Gastroesophageal sphincter (tissue), 4 donors: Measurements from ENCODE around the gene MTMR4. TPM values are rescaled to one million over a fixed set of nuclear protein-coding genes. Genes with fewer than 3 reads are reported as not detected.

Source experiments
- ATAC-seq: fragments of 150-250 bp; one replicate; pipeline ENCODE4 v1.9.1; 2016; ENCODE audit warnings: mild to moderate bottlenecking, moderate library complexity
- H3K27ac ChIP-seq, 4 donors: fragments of 200-600 bp; sonication (generic) in 3 of 4; 1 replicate in 3 of 4; 2 replicates in 1 of 4; pipeline ENCODE4 v1.5.1; 2016 to 2019
- H3K27me3 ChIP-seq: fragments of 200-600 bp; sonication (generic); one replicate; pipeline ENCODE4 v1.5.1; 2019
- H3K36me3 ChIP-seq, 2 donors: fragments of 200-600 bp; sonication (generic); one replicate each; pipeline ENCODE4 v1.5.1; 2019; ENCODE audit warnings: control low read depth in 1 of 2
- H3K4me1 ChIP-seq, 3 donors: fragments of 200-600 bp; sonication (generic); 1 replicate in 2 of 3; 2 replicates in 1 of 3; pipeline ENCODE4 v1.5.1; 2016 to 2019; ENCODE audit warnings: control low read depth in 2 of 3
- H3K4me3 ChIP-seq, 2 donors: fragments of 200-600 bp; sonication (generic); one replicate each; pipeline ENCODE4 v1.5.1; 2019; ENCODE audit warnings: mild to moderate bottlenecking in 1 of 2, moderate library complexity in 1 of 2
- H3K9me3 ChIP-seq, 3 donors: fragments of 200-600 bp; sonication (generic); one replicate each; pipeline ENCODE4 v1.5.1; 2017 to 2019; ENCODE audit warnings: control low read depth in 2 of 3
- EP300 ChIP-seq: sonication (generic); formaldehyde crosslinking; IDR thresholded peaks from one replicate; pipeline ENCODE4 v1.6.1; 2017; ENCODE audit warnings: antibody characterized with exemption, mild to moderate bottlenecking
- POLR2A ChIP-seq, 2 donors: fragments of 450-650 bp; IDR thresholded peaks; one replicate each; pipeline ENCODE4 v1.6.1; 2017; ENCODE audit warnings: antibody characterized with exemption in 2 of 2, mild to moderate bottlenecking in 2 of 2, moderate library complexity in 1 of 2
- POLR2AphosphoS5 ChIP-seq: sonication (generic); formaldehyde crosslinking; IDR thresholded peaks from one replicate; pipeline ENCODE4 v1.6.1; 2017; ENCODE audit warnings: antibody characterized with exemption
- WGBS, 2 donors: methylation state at CpG; one replicate each; pipeline ENCODE4 v1.1.5; 2018; ENCODE audit warnings: low coverage in 1 of 2; 5-methylcytosine and 5-hydroxymethylcytosine counted together
- total RNA-seq, 4 donors: library from RNA; depleted of rRNA; stranded (reverse); fragments of >200 nt; gene quantifications; one replicate each; pipeline ENCODE4 v1.1.0, GENCODE V29; 2016
- TF ChIP-seq, protein P1 (sequence below), 4 experiments: fragments of 200-600 bp in 2 of 4; fragments of 450-650 bp in 2 of 4; sonication (generic) in 1 of 4; IDR thresholded peaks; one replicate each; pipeline ENCODE4 v1.5.1; 2017 to 2019; ENCODE audit warnings: antibody characterized with exemption in 4 of 4, mild to moderate bottlenecking in 2 of 4, moderate library complexity in 2 of 4

Gene MTMR4
- total RNA-seq, 4 donors from 2014 or later = 31.6 to 36.5 (median 35.3) TPM

DNA sequence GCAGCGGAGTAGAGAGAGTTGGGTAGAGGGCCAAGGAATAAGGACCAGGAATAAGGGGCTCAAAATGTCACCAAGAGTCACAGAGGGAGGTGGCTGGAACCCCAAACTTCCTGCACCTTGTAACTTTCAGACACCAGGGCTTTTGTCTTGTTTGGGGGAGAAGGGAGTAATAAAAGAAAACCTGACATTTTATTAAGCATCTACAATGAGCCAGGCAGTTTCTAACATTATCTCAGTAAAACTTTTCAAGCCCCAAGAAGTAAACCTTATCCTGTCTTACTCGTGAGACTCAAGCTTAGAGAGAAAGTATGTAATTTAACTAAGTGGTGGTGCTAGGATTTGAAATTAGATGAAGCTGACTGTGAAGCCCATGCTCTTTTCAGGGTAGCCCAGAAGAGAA lies 848 bp upstream of the MTMR4 start:
- Histone ChIP-seq H3K4me1 (peaks cover 0 to 65% (median 26%) of the 10 kb centered on the region in 3 donors), H3K27ac (peak overlapping the region; percentile 32 to 99 (median 84)), H3K36me3 (peaks cover 0 to 29% of the 10 kb centered on the region in 2 donors), H3K4me3 (peak overlapping the region in 1 of 2 donors; percentile 75), H3K9me3 (no peaks in the 10 kb centered on the region), H3K27me3 (no peaks in the 10 kb centered on the region)
- no peak for ATAC-seq
- 26 to 43% methylated on average over 2 of the region's 2 CpGs for WGBS, 2 donors
- TF ChIP-seq POLR2AphosphoS5 (no peak), EP300 (no peak), POLR2A (IDR thresholded peaks at IDR 0.05) (no peak)
- TF ChIP-seq, protein P1, sequence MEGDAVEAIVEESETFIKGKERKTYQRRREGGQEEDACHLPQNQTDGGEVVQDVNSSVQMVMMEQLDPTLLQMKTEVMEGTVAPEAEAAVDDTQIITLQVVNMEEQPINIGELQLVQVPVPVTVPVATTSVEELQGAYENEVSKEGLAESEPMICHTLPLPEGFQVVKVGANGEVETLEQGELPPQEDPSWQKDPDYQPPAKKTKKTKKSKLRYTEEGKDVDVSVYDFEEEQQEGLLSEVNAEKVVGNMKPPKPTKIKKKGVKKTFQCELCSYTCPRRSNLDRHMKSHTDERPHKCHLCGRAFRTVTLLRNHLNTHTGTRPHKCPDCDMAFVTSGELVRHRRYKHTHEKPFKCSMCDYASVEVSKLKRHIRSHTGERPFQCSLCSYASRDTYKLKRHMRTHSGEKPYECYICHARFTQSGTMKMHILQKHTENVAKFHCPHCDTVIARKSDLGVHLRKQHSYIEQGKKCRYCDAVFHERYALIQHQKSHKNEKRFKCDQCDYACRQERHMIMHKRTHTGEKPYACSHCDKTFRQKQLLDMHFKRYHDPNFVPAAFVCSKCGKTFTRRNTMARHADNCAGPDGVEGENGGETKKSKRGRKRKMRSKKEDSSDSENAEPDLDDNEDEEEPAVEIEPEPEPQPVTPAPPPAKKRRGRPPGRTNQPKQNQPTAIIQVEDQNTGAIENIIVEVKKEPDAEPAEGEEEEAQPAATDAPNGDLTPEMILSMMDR (IDR thresholded peaks at IDR 0.05) = no peak

DNA sequence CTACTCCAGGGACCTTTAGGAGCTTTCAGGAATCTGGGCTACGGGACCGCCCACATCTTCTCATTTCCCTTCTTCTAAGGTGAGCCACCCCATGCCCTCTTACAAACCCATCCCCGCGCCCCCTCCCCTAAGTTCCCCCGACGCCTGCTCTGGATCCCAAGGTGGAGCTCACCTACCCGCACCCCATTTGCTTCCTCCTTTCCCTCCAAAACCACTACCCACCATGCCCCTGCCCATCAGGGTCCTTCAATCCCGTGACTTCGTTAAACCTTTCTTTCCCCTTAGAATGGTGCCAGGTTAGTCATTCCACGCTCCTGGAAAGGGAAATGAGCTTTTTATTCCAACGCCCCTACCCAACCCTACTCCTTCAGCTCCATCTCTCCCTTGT lies 326 bp upstream of the MTMR4 start:
- 6 to 24% methylated on average over 5 to 11 of the region's 11 CpGs for WGBS, 2 donors
- H3K36me3 ChIP-seq = peaks cover 0 to 34% of the 10 kb centered on the region in 2 donors
- TF ChIP-seq EP300 (no peak), POLR2AphosphoS5 (no peak), POLR2A (IDR thresholded peaks at IDR 0.05) (no peak)
- TF ChIP-seq, protein P1 (IDR thresholded peaks at IDR 0.05) = no peak
- no peaks in the 10 kb centered on the region for H3K9me3 ChIP-seq
- no peak for ATAC-seq
- H3K27ac ChIP-seq = peak overlapping the region; percentile 32 to 99 (median 84)
- H3K4me3 ChIP-seq = peak overlapping the region; percentile 31 to 75
- peaks cover 0 to 59% (median 26%) of the 10 kb centered on the region in 3 donors for H3K4me1 ChIP-seq
- H3K27me3 ChIP-seq = no peaks in the 10 kb centered on the region

DNA sequence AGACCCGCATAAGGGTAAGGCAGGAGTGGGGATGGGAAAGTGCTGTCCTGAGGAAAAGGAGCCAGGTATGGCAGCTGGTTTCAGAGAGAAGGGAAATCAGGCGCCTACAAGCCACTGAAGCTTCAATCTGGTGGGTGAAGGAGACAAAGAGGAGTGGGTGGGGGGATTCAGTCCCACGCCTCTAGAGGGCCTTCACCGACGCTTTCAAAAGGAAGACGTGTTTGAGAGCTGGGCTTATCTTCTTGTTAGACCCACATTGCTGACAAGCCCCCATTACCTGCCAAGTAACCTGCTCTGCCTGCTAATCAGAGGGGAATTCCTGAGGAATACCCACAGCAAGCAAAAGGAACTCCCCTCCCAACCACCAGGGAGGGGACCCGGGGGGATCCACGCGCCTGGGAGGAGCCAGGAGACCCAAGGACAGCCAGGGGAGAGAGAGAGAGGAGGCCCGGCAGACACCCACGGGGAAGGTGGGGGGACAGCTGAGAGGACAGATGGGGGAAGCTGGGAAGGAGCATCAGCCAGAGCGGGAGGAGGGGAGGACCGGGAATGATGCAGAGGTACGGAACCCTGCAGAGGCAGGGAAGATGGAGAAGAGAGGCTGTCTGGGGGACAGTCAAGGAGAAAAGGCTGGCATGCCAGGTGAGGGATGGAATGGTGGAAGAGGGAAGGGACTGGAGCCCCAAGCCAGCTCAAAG lies 1.0 kb downstream of the MTMR4 start:
- Histone ChIP-seq H3K36me3 (peaks cover 0 to 47% of the 10 kb centered on the region in 2 donors), H3K27me3 (no peaks in the 10 kb centered on the region), H3K4me1 (peaks cover 0 to 48% (median 20%) of the 10 kb centered on the region in 3 donors), H3K9me3 (no peaks in the 10 kb centered on the region), H3K27ac (peak overlapping the region in 1 of 4 donors; percentile 78), H3K4me3 (peak overlapping the region; percentile 31 to 75)
- 9 to 40% methylated on average over 4 to 13 of the region's 14 CpGs for WGBS, 2 donors
- no peak for TF ChIP-seq POLR2A (IDR thresholded peaks at IDR 0.05)
- TF ChIP-seq EP300 = no peak
- TF ChIP-seq, protein P1 (IDR thresholded peaks at IDR 0.05) = no peak
- no peak for TF ChIP-seq POLR2AphosphoS5
- ATAC-seq = no peak

DNA sequence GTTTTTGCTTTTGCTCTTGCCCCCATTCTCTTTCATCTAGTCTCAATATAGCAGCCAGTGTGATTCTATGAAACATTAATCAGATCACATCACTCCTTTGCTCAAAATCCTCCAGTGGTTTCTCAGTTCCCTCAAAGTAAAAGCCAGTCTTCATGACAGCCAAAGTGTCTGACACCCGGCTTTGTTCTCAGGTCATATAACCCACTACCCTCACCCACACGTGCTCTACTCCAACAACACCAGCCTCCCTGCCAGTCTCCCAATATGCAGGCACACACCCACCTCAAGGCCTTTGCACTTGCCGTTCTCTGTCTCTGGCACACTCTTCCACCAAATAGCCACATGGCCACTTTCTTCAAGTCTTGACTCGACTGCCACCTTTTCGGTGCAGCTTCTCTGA lies 4.4 kb downstream of the MTMR4 start:
- Histone ChIP-seq H3K27me3 (no peaks in the 10 kb centered on the region), H3K27ac (no peak overlapping the region), H3K36me3 (peaks cover 0 to 81% of the 10 kb centered on the region in 2 donors), H3K4me1 (peaks cover 0 to 25% (median 13%) of the 10 kb centered on the region in 3 donors), H3K4me3 (no peak overlapping the region), H3K9me3 (no peaks in the 10 kb centered on the region)
- TF ChIP-seq EP300 = no peak
- TF ChIP-seq POLR2AphosphoS5 = no peak
- no peak for TF ChIP-seq POLR2A (IDR thresholded peaks at IDR 0.05)
- TF ChIP-seq, protein P1 (IDR thresholded peaks at IDR 0.05) = no peak
- no peak for ATAC-seq
- 84 to 96% methylated on average over 3 to 5 of the region's 5 CpGs for WGBS, 2 donors
